22Rv1 (cell line): ENCODE data around the gene TM4SF18.

Experiments
- H3K27ac ChIP-seq: fragments of 450-650 bp; 2 replicates; pipeline ENCODE4 v1.5.1; 2017
- CTCF ChIP-seq: fragments of 450-650 bp; IDR thresholded peaks from 2 replicates; pipeline ENCODE4 v1.5.1; 2017; ENCODE audit warnings: mild to moderate bottlenecking
- ZFX ChIP-seq: fragments of 450-650 bp; IDR thresholded peaks from 2 replicates; pipeline ENCODE4 v1.6.1; 2017; ENCODE audit warnings: antibody characterized with exemption, borderline replicate concordance

TM4SF18 gene

GRCh38 chr3:149282322-149282721 is 51.1 kb downstream of the TM4SF18 start:
- TF ChIP-seq CTCF = no peak
- no peak for TF ChIP-seq ZFX
- peak overlapping the region; percentile 92 for H3K27ac ChIP-seq

- TF ChIP-seq CTCF = no peak
- no peak for TF ChIP-seq ZFX
- peak overlapping the region; percentile 92 for H3K27ac ChIP-seq
These were observed 52.6 kb downstream of the TM4SF18 start for GRCh38 chr3:149280671-149281349.

DNA sequence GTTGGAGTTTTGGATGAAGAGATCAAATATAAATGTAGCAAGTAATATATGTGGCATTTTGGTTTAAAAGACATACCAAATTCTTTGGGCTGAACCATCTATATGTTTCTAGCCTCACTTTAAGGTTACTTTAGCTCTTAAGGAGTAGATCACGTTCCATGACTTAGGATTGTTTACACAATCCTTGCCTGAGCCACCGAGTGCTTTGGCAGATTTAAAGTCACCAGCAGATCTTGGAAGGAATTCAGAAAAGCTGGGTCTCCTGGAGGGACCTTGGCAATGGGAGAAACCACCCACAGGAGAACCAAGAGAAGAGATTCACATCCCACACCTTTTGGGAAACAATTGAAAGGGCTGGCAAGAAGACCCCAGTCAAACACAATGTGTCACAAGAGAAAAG is 54.5 kb downstream of the TM4SF18 start:
- TF ChIP-seq CTCF (no peak), ZFX (no peak)
- H3K27ac ChIP-seq = peak overlapping the region; percentile 92

- TF ChIP-seq ZFX (no peak), CTCF (no peak)
- H3K27ac ChIP-seq = peak overlapping the region; percentile 92
These were observed 56.1 kb downstream of the TM4SF18 start for GRCh38 chr3:149277331-149277813.

GRCh38 chr3:149276619-149277018 is 56.8 kb downstream of the TM4SF18 start:
- TF ChIP-seq CTCF = no peak
- TF ChIP-seq ZFX = no peak
- H3K27ac ChIP-seq = peak overlapping the region; percentile 92

DNA sequence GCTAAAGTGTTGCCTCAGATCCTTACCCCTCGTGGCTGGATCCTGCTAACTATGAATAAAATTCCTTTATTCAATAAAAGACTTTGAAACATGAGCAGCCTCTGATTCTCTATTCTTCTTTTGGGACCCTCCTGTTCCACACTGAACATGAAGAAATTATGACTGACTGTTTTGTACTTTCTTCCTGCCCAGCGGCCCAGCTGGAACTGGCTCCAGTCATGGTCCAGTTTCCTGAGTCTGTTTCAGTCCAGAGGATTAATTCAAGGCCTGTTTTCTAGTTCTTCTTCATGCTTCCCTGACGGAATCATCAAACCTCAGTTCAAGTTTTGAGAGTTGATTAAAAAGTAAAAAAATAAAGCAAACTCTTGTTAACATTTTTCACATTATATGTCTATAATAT is 59.2 kb downstream of the TM4SF18 start:
- TF ChIP-seq CTCF (no peak), ZFX (no peak)
- peak overlapping the region; percentile 33 for H3K27ac ChIP-seq

DNA sequence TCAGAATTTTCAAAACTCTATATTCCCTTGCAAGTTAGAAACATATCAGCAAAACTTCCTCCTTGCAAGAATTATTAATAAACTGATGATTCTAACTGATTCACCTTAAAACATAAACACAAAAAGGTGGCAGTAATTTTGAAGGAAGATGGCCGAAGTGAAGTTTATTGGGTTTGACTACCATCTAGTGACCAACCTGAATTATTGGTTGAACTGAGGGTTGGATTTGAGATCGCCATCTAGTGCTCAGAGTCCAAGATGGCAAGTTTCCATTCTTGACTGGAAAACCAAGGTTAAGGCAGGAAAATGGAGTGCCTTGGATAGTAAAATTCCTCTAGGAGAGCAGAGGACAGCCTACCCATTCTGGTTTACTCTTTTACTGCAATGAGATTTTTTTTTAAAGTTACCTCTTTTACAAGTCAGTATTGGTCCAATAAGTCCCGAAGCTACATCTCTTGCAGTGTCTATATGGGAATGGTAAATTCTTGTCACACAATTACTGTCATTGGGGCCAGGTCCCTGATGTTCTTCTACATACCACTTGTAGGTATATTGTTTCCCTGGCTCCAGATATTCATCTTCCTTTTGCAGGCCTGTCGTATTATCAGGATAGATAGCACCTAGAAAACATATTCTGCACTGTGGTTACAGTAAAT is 60.2 kb downstream of the TM4SF18 start:
- peak overlapping the region; percentile 33; the same call in 1 of the 2 replicates for H3K27ac ChIP-seq
- TF ChIP-seq CTCF = peak; percentile 96
- TF ChIP-seq ZFX = no peak
